HEK293 (cell line): ENCODE results near the gene GFOD1.

ENCODE experiments used
- ATF2 ChIP-seq: fragments of 450-650 bp; formaldehyde crosslinking; IDR thresholded peaks from 2 replicates; pipeline ENCODE4 v1.5.1; 2016; ENCODE audit warnings: missing biosample characterization, missing genetic modification characterization, low read depth
- CTCF ChIP-seq: fragments of 450-650 bp; formaldehyde crosslinking; IDR thresholded peaks from 2 replicates; pipeline ENCODE4 v1.5.1; 2016; ENCODE audit warnings: missing biosample characterization, missing genetic modification characterization
- HOXD13 ChIP-seq: sonication (generic); formaldehyde crosslinking; IDR thresholded peaks from 2 replicates; pipeline ENCODE4 v1.8.0; 2022; ENCODE audit warnings: missing genetic modification reagents, borderline replicate concordance
- ZBTB44 ChIP-seq: fragments of 450-650 bp; IDR thresholded peaks from 2 replicates; pipeline ENCODE4 v1.5.1; 2018; ENCODE audit warnings: missing biosample characterization, mild to moderate bottlenecking, missing genetic modification characterization
- ZBTB7A ChIP-seq: fragments of 450-650 bp; formaldehyde crosslinking; IDR thresholded peaks from 2 replicates; pipeline ENCODE4 v1.5.1; 2016; ENCODE audit warnings: low read depth, missing biosample characterization, missing genetic modification characterization
- ZNF16 ChIP-seq: fragments of 450-650 bp; formaldehyde crosslinking; IDR thresholded peaks from 2 replicates; pipeline ENCODE4 v1.5.1; 2016; ENCODE audit warnings: low read depth, missing biosample characterization, missing genetic modification characterization
- ZNF433 ChIP-seq: fragments of 450-650 bp; formaldehyde crosslinking; IDR thresholded peaks from 2 replicates; pipeline ENCODE4 v1.5.1; 2016; ENCODE audit warnings: missing biosample characterization, missing genetic modification characterization, low read depth
- ZNF704 ChIP-seq: fragments of 450-650 bp; formaldehyde crosslinking; IDR thresholded peaks from 2 replicates; pipeline ENCODE4 v1.5.1; 2016; ENCODE audit warnings: missing biosample characterization, missing genetic modification characterization
- ZNF792 ChIP-seq: fragments of 450-650 bp; formaldehyde crosslinking; IDR thresholded peaks from 2 replicates; pipeline ENCODE4 v1.5.1; 2016; ENCODE audit warnings: missing biosample characterization, missing genetic modification characterization

GRCh38 chr6:13357551-13358075 lies 129.8 kb downstream of the GFOD1 start:
- TF ChIP-seq ZBTB44 (tag by site-specific recombination) (no peak), CTCF (tag by site-specific recombination) (no peak), ZNF433 (tag by site-specific recombination) (no peak), ZNF704 (tag by site-specific recombination) (no peak), ZBTB7A (no peak), HOXD13 (CRISPR knock-in tag) (no peak), ZNF792 (tag by site-specific recombination) (no peak), ATF2 (tag by site-specific recombination) (no peak), ZNF16 (no peak)
